ENCODE results near the gene BRPF1. TPM values are rescaled to one million over a fixed set of nuclear protein-coding genes. Genes with fewer than 3 reads are reported as not detected.
"Not testable (repeated sequence)": the region's sequence is repeated elsewhere in the genome, so short reads cannot be mapped to it uniquely, and the experiment has no call there.

Gene BRPF1
- total RNA-seq, 1 donor from 2014 or later = 10.9 TPM

DNA sequence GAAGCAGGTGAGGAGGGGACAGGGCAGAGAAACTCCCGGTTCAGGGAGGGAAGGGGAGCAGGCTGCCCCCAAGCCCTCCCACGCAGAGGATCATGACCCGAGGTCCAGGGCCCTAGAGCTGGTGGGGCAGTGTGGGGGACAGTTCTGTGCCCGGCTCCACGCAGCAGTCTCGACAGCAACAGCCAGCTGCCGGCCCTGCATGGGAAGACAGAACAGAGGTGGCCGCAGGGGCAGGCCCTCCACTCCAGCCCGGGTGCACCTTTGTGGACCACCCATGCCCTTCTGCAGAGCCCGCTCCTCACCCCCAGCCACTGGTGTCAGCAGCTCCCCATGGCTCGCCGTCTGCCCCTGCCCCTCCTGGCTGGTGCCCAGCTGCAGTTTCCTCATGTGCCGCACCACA is 25.9 kb downstream of the BRPF1 start:
- DNase-seq (ENCODE audit: missing footprints) (no peak), ATAC-seq (no peak)
- intact Hi-C loops (cut with DNase I) = no loop called here

DNA sequence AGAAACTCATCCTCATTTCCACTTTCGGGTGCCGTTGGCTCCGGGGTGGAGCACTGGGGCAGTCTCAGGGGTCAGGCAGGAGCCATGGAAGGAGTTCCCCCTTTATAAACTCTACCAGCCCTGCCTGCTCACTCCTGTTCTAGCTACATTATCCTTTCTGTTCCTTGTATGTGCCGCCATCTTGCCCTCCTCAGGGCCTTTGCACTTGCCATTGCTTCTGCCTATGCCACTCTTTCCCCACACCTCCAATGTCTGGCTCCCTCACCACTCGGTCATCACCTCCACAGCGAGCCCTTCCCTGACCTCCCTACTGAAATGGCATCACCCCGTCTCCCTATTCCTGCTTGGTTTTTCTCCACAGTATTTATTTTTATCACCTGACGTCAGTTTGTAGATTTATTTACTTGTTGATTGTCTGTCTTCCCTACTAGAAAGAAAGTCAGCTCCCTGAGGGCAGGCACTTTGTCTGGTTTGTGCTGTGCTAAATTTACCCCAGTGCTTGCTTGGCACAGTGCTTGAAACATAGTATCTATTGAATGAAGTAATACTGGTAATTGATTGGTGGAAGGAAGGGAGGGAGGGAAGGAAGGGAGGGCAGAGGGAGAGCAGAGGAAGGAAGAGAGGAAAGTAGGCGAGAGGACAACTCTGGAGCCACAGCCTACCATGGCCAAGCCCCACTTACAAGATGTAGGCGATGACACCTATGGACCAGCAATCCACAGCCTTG is 29.4 kb downstream of the BRPF1 start:
- intact Hi-C loops (cut with DNase I) = no loop called here

DNA sequence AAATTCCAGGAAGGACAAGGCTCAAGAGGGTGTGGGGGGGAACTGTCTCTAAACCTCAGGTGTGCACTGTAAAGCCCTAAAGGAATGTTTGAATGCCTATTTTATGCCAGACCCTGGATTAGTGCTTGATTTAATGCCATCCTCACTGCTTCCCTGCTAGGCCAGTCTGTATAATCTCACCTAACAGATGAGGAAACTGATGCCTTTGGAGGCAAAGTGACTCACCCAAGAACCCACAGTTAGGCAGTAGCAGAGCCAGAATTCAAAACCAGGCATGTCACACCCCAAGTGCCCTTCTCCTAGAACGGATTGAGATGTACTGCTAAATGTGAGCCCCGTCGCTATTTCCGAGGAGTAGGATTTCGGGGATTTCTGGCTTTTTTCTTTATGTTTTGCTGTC is 30.4 kb downstream of the BRPF1 start:
- intact Hi-C loops (cut with DNase I) = no loop called here
- ATAC-seq = no peak
- no peak for DNase-seq (ENCODE audit: missing footprints)

More for the DNA sequence above, 29.4 kb downstream of the BRPF1 start:
- DNase-seq (ENCODE audit: missing footprints) (no peak), ATAC-seq (no peak)

DNA sequence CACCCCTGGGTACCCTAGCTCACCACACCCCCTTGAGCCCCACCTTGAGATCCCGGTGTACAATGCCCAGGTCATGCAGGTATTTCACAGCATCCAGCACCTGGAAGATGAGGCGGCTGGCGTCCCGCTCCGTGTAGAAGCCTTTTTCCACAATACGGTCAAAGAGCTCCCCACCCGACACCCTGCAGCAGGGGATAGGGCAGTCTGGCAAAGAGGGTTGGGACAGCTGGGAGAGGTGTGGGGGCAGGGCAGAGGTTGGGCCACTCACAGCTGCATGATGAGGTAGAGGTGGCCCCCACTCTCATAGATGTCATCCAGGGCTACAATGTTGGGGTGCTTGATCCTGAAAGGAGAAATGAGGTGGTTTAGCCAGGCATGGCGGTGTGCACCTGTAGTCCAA is 31.3 kb downstream of the BRPF1 start:
- ATAC-seq (no peak), DNase-seq (ENCODE audit: missing footprints) (no peak)
- intact Hi-C loops (cut with DNase I) = no loop called here

DNA sequence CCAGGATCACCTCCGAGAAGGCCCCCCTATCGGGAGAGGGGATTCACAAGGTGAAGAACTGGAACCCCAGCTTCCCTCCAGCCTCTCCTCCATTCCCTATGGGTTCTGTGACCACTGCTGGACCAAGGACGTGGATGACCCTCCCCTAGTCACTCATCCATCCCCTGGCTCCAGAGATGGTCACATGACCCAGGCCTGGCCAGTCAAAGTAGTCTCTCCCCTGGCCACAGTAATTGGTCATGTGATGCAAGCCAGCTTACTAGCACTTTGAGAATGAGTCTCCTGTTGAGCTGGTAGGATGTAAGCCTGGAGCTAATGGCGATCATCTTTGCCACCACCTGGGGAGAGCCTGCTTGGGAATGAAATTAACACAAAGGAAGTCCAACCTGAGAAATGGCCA is 34.3 kb downstream of the BRPF1 start:
- peak; percentile 27 for DNase-seq (ENCODE audit: missing footprints)
- no peak for ATAC-seq
- intact Hi-C loops (cut with DNase I) = no loop called here

DNA sequence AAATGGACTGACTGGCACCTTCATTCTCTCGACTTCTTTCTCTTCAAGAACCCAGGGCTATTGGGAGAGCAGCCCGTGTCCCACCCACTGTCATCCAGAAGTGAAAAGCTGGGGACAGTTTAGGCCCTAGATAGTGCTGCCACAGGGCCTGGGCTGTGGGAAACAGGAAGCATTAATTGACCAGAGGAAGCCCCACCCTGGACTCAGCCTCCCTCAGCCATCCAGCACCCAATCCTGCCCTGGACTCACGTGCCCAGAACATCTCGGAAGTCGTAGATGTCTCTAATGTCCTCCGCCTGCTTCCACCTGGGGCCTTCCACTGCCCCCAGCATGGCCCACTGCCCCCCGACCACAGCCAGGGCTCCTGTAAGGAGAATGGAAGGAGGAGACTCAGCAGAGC is 35.9 kb downstream of the BRPF1 start:
- DNase-seq (ENCODE audit: missing footprints) (no peak), ATAC-seq (no peak)
- intact Hi-C loops (cut with DNase I) = no loop called here

DNA sequence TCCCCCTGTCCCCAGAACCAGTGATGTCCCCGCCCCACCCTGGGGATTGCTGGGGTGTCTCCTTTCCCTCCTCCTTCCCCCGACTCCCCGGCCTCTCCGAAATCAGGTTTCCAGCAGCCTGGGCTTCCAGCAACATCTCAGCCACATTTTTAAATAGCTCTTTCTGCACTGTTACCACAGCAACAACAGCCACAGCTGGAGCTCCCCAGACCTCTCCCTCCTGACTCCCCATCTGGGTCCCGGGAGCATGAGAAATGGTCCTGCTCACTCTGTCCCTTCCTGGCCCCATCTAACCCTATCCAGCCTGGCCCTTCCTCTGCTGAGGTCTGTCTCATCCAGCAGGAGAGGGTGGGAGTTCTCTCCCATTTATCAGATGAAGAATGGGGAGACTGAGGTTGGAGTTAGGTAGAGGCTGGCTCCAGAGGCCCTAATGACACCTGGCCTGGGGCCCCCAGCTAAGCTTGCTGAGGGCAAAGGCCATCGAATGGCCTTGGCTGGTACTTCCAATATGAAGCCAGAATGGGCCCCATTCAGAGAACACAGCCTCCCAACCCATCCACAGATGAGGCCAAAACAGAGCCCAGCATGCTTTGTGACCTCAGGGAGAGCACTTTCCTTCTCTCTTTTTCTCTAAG is 36.7 kb downstream of the BRPF1 start:
- no peak for ATAC-seq
- no peak for DNase-seq (ENCODE audit: missing footprints)
- intact Hi-C loops (cut with DNase I) = no loop called here

DNA sequence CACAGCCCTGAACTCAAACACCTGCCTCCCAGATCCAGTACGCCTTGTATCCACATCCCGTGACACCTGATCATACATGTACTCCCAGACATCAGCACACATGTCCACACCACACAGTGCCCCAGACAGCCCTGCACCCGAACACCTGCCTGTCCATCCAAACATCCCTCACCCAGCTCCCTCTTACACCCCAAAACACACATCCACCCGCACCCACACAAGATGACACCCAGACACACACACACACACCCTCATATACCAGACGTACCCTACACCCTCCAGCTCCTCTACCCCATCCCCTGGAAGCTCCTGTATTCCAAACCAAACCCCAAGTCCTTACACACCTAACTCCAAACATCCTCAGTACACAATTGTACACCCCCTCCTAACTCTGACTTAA is 37.5 kb downstream of the BRPF1 start:
- ATAC-seq (no peak), DNase-seq (ENCODE audit: missing footprints) (no peak)
- intact Hi-C loops (cut with DNase I) = no loop called here

DNA sequence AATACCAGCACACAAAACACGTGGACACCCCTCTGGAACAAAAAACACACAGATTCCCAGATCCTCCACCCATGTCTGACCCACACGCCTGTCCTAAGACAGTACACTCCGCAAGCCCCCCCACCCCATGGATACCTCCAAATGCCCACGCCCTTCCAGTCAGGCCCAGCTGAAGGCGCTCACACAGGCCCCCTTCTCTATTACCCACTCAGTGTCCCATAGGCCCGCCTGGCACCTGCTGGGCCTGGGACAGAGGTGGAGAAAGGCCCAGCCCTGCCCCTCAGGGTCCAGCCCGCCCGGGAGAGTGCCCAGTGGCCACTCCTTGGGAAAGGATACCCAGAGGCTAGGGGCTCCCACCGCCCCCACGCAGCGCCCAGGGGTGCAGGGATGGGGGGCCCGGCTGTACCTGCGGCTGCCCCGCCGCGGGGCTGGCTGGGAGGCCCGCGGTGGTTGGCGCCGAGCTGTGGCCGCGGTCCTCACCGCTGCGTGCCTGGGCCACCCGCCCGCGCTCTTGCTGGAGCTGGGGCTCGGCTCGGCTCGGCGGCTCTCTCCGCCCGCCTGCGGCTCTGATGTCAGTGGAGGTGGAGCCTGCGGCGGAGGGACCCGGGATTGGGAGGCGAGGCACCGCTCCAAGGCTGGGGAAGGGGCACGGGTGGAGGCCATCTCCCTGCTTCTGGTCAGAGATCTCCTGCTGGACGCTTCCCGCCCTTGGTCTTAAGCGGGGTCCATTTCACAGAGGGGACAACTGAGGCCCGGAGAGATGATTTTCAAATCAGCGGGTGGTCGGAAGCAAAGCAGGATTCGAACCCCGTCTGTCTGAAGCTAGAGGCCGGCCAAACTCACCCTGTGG is 38.1 kb downstream of the BRPF1 start, which contains the start of gene CAMK1:
Gene CAMK1 (minus strand): TSS at position 522 of the 850 bp plus-strand sequence. CDS start 2,198 bp downstream, outside the sequence.
- DNase-seq (ENCODE audit: missing footprints) (peak; percentile 93), ATAC-seq (peak; percentile 93)
- intact Hi-C loops (cut with DNase I) = no loop called here

DNA sequence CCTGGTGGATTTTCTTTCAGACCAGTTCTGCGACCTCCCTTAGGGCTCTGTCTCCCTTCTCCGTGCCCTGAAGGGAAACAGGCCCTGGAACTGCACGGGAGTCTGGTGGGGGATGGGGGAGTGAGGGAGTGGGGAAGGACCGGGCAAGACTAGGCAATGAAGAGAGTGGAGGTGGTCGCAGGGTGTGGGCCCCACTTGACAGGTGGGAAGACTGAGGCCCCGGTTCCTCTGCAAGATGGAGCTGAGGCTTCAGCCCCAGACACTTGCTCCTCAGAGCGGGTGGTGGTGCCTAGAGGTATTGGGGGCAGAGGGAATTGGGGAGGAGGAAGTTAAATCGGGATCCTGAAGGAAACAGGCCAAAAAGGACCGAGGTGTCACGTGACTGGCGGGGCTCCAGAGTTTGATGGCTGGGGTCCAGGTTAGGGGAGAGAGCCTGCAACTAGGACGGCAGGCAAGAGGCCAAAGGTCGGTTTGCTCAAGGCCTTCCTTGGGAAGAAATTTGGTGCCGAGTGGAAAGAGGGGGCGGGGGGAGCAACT is 38.8 kb downstream of the BRPF1 start:
- ATAC-seq = peak; percentile 66
- intact Hi-C loops (cut with DNase I) = no loop called here

DNA sequence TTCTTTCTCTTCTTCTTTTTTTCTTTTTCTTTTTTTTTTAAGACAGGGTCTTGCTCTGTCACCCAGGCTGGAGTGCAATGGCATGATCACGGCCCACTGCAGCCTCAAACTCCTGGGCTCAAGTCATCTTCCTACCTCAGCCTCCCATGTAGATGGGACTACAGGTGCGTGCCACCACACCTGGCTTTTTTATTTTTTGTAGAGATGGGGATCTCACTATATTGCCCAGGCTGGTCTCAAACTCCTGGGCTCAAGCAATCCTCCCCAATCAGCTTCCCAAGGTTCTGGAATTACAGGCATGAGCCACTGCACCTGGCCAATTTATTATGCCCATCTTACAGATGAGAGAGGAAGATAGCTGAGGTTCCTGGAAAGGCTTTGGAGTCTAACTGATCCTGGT is 39.5 kb downstream of the BRPF1 start:
- ATAC-seq; intact Hi-C loops (cut with DNase I): not testable (repeated sequence)

More for the DNA sequence above, 38.8 kb downstream of the BRPF1 start:
- DNase-seq (ENCODE audit: missing footprints) = peak; percentile 93

DNA sequence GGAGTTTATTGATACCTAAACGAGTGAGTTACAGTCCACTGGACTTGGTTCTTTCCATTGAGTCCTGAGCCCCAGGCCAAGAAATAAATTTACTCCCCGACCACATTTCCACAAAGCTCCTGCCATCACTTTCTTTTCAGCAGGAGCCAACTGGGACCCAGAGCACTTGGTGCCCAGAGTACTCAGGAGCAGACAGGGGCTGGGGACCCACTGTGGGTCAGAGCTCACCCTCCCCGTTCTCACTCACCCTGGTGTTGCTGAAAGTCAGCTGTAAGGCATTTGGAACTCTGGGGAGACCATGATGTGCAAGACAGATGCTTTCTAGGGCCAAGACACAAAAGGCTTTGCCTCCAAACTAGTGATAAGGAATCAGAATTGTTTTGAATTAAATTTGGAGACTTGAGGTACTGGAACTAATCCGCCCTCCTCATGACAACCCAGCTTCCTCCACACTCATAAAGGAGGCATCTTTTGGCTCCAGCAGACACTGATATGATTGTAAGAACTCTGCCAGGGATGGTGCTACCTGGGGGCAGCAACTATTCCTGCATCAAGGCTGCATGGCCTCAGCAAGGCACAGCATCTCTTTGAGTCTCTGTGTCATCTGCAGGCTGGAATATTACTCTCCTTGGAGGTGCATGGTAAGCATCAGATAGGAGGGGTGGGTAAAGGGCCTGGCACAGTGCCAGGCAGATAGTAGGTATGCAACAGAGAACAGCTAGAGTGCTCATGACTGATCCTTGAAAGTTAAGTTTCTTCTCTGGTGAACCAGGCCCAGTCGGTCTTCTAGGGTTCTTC is 45.6 kb downstream of the BRPF1 start:
- intact Hi-C loops (cut with DNase I) = no loop called here
- DNase-seq (ENCODE audit: missing footprints) = no peak
- ATAC-seq = no peak

More for the DNA sequence above, 39.5 kb downstream of the BRPF1 start:
- DNase-seq (ENCODE audit: missing footprints) = not testable (repeated sequence)

DNA sequence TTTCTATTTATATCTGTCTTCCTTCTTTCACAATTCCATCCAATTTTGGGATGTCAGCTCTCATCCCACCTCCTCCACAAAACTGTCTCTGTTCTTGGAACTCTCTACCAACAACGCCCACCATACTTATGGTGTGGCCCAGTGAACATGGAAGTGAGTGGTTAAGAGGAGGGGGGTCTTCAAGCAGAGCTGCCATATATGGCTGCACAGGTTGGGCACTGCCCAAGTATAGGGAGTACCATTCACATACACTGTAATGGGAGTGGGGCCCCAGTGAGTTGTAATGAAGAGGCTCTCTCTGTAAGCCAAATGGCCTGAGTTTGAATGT is 46.1 kb downstream of the BRPF1 start:
- intact Hi-C loops (cut with DNase I) = no loop called here
- ATAC-seq (no peak), DNase-seq (ENCODE audit: missing footprints) (no peak)

DNA sequence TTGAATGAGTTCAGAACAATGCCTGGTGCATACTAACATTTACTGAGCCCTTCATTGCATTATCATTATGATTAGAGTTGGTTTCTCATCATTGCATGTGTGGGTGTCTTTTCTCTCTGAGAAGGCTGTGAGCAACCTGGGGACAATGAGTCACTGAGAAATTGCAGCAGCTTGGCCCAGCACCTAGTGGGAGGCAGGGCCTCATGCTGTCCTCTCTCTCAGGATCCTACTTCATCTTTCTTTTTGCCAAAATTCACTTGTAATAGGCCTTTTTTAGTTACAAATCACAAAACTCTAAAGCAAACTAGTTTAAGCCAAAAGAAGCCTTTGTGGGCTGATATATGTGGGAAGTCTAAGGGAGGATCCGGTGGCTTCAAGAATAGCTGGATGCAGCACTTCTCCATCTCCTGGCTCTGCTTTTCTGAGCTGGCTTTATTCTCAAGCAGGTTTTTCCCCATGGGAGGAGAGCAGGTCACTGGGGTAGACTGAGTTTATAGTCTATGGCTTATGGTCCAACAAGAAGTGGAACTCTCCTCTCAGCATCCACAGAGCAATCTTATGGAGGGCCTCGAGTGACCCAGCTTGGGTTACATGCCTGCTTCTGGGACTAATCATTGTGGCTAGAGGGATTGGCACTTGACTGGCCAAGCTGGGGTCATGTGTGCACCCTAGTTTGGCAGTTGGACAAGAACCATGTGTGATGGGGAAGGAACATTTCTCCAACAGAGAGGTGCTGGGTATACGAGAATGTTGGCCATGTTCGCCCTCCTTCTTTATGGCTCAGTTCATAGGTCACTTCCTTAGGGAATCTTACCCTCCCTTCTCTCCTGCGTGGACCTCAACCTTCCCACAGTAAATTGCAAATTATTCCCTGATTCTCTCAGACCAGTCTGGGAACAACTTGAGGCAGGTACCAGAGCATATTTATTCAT is 46.9 kb downstream of the BRPF1 start:
- no peak for ATAC-seq
- no peak for DNase-seq (ENCODE audit: missing footprints)
- intact Hi-C loops (cut with DNase I) = no loop called here

DNA sequence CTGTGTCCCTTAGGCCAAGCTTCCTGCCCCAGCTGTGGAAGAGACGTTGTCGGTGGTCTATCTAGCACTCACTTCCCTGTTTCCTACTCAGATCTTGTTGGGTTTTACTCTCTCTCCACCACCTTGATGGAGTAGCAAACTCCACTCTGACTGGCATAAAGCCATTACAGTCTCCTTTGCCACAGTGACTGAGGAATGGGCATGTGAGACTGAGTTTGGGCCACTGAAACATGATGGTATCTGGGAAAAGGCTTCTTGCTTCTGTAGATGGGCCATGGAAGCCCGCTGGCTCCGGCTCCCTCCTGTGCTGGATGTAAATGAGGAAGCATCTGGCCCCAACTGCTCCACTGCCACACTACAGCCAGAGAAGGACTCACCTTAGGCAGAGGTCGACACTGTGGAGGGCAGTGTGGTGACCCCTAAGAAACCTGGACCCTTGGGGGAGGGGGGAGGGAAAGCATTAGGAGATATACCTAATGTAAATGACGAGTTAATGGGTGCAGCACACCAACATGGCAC is 47.6 kb downstream of the BRPF1 start:
- ATAC-seq (no peak), DNase-seq (ENCODE audit: missing footprints) (no peak)
- intact Hi-C loops (cut with DNase I) = no loop called here

DNA sequence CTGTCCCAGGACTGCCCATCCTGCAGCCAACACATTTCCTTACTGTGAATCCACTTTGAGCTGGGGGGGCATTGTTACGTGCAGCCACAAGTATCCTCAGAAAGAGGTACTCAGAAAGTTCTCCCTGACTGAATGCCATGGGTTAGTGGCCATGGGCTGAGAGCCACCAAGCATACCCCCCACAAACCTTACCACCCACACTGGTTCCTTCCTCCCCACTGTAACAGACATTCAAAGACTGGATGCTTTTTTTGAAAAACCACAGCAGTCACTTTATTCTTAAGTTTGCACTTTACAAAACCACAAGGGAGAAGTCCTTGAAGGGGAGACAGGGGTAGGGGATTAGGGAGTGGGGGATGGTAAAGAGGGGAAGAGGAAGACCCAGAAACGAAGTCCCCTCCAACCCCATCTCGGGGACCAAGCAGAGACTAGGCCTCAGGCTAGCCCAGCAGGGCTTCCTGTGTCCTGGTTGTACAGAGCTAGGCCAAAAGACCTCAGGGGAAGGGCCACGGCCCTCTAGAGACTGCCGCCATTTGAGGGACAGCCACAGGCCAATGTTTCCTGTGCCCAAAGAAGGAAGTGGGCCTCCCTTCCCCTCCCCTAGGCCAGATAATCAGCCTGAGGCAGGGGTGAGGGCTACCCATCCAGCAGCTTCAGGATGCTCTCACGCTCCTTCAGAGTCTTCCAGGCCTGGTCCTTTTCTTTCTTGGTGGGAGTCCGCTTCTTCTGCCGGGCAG is 48.4 kb downstream of the BRPF1 start:
- intact Hi-C loops (cut with DNase I) = no loop called here
- ATAC-seq = peak; percentile 58
- no peak for DNase-seq (ENCODE audit: missing footprints)

DNA sequence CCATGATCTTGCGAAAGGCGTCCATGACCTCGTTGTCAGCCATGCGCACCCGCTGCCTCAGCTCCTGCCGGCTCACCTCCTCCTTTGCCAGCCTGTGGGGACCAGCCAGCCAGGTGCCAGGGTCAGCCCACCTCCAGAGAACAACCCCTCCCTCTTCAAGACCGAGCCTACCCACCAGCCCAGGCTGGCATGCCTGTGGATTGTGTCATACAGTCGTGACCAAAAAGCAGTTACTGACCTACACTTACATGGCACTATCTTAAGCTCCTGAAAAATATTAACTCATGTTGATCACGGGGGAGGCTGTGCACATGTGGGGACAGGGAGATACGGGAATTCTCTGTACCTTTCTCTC is 48.9 kb downstream of the BRPF1 start:
- no peak for DNase-seq (ENCODE audit: missing footprints)
- no peak for ATAC-seq

More for the DNA sequence above, 48.9 kb downstream of the BRPF1 start:
- intact Hi-C loops (cut with DNase I) = no loop called here

All from Right ventricle myocardium inferior (tissue), 1 donor.